ENCODE measurements around the gene PIGU. TPM values are rescaled to one million over a fixed set of nuclear protein-coding genes. Genes with fewer than 3 reads are reported as not detected.
"Not testable (repeated sequence)": the region's sequence is repeated elsewhere in the genome, so short reads cannot be mapped to it uniquely, and the experiment has no call there.

The PIGU gene
- 10 to 100 TPM; 35.8 to 41.2 TPM for total RNA-seq
- 63.0 TPM for polyA plus RNA-seq (2013, experiment 1 of 2)
- 54.4 TPM for polyA plus RNA-seq (2013, experiment 2 of 2)
- long read RNA-seq, experiment 1, transcript PIGU-201 (12 exons, 1,632 nt), result major isoform, 9 of 18 reads
- long read RNA-seq, experiment 1, partial matches to known transcripts, result 1 of 18 reads
- long read RNA-seq, experiment 1, other reads (novel, unspliced or antisense), result 8 of 18 reads
- long read RNA-seq, experiment 2, transcript PIGU-201 (12 exons, 1,632 nt), result major isoform, 42 of 48 reads
- long read RNA-seq, experiment 2, partial matches to known transcripts, result 1 of 48 reads
- long read RNA-seq, experiment 2, other reads (novel, unspliced or antisense), result 5 of 48 reads
- long read RNA-seq, experiment 3, transcript PIGU-201 (12 exons, 1,632 nt), result major isoform, 78 of 98 reads
- long read RNA-seq, experiment 3, partial matches to known transcripts, result 5 of 98 reads
- long read RNA-seq, experiment 3, other reads (novel, unspliced or antisense), result 13 of 98 reads
- long read RNA-seq, experiment 4, transcript PIGU-201 (12 exons, 1,632 nt), result major isoform, 89 of 150 reads
- long read RNA-seq, experiment 4, partial matches to known transcripts, result 37 of 150 reads
- long read RNA-seq, experiment 4, other reads (novel, unspliced or antisense), result 22 of 150 reads

- H3K9me3 Mint-ChIP-seq, result no peaks in the 10 kb centered on the region
- peak; percentile 57 for TF ChIP-seq CTCF (conservative IDR thresholded peaks at IDR 0.05)
- DNase-seq, result peak; percentile 97
- H3K27me3 ChIP-seq (ENCODE audit: control insufficient read depth, insufficient read depth, low read length, poor library complexity, severe bottlenecking), result no peaks in the 10 kb centered on the region
- H3K36me3 Mint-ChIP-seq (ENCODE audit: low read depth), result peaks cover 4% of the 10 kb centered on the region
- peak within 1 kb of the TSS; percentile 60 for H3K27ac ChIP-seq (ENCODE audit: low read depth, low read length)
- H3K4me3 Mint-ChIP-seq, result peak within 1 kb of the TSS; percentile 86
- H3K9ac ChIP-seq (ENCODE audit: extremely low read depth, low read length, poor library complexity, severe bottlenecking), result peak within 1 kb of the TSS; percentile 9
- 0% methylated on average over 15 to 64 of the region's 64 CpGs for WGBS, 2 experiments (ENCODE audit: insufficient coverage in 1 of 2, insufficient read length in 1 of 2)
- H3K9me3 ChIP-seq (ENCODE audit: control insufficient read depth, low read length), result no peaks in the 10 kb centered on the region
- H3K4me1 Mint-ChIP-seq, result peaks cover 6% of the 10 kb centered on the region
- no peaks in the 10 kb centered on the region for H3K36me3 ChIP-seq (ENCODE audit: control insufficient read depth, insufficient read depth, low read length)
- H3K27ac Mint-ChIP-seq, result peak within 1 kb of the TSS; percentile 92
- peak within 1 kb of the TSS; percentile 86 for H3K4me3 ChIP-seq (ENCODE audit: low read length)
- peaks cover 2% of the 10 kb centered on the region for H3K27me3 Mint-ChIP-seq (ENCODE audit: insufficient read depth)
- no peaks in the 10 kb centered on the region for H3K4me1 ChIP-seq (ENCODE audit: control insufficient read depth, insufficient read depth, low read length)
These were observed at the start of gene PIGU for GRCh38 chr20:34676642-34677373. Gene PIGU (minus strand): TSS chr20:34677092. CDS start chr20:34677085, 7 bp downstream.

GRCh38 chr20:34724172-34724571, 47.3 kb upstream of the PIGU start:
- Histone ChIP-seq H3K4me3 (ENCODE audit: low read length) (no peak overlapping the region), H3K9ac (ENCODE audit: extremely low read depth, low read length, poor library complexity, severe bottlenecking) (no peak overlapping the region), H3K9me3 (ENCODE audit: control insufficient read depth, low read length) (no peaks in the 10 kb centered on the region), H3K27ac (ENCODE audit: low read depth, low read length) (no peak overlapping the region), H3K4me1 (ENCODE audit: control insufficient read depth, insufficient read depth, low read length) (no peaks in the 10 kb centered on the region), H3K36me3 (ENCODE audit: control insufficient read depth, insufficient read depth, low read length) (peaks cover 61% of the 10 kb centered on the region), H3K27me3 (ENCODE audit: control insufficient read depth, insufficient read depth, low read length, poor library complexity, severe bottlenecking) (no peaks in the 10 kb centered on the region)
- H3K9me3 Mint-ChIP-seq, result no peaks in the 10 kb centered on the region
- H3K27me3 Mint-ChIP-seq (ENCODE audit: insufficient read depth), result no peaks in the 10 kb centered on the region
- H3K27ac Mint-ChIP-seq, result no peak overlapping the region
- peaks cover 43% of the 10 kb centered on the region for H3K36me3 Mint-ChIP-seq (ENCODE audit: low read depth)
- no peak for DNase-seq
- peaks cover 9% of the 10 kb centered on the region for H3K4me1 Mint-ChIP-seq
- H3K4me3 Mint-ChIP-seq, result no peak overlapping the region
- WGBS, 2 experiments (ENCODE audit: insufficient coverage in 1 of 2, insufficient read length in 1 of 2), result 90 to 100% methylated on average over 2 to 3 of the region's 3 CpGs
- TF ChIP-seq CTCF (conservative IDR thresholded peaks at IDR 0.05), result no peak

GRCh38 chr20:34722560-34722959, 45.7 kb upstream of the PIGU start:
- H3K36me3 ChIP-seq (ENCODE audit: control insufficient read depth, insufficient read depth, low read length), result peaks cover 63% of the 10 kb centered on the region
- DNase-seq; H3K9ac ChIP-seq (ENCODE audit: extremely low read depth, low read length, poor library complexity, severe bottlenecking); H3K27me3 ChIP-seq (ENCODE audit: control insufficient read depth, insufficient read depth, low read length, poor library complexity, severe bottlenecking); H3K9me3 ChIP-seq (ENCODE audit: control insufficient read depth, low read length); H3K4me1 Mint-ChIP-seq; H3K27ac ChIP-seq (ENCODE audit: low read depth, low read length); H3K4me1 ChIP-seq (ENCODE audit: control insufficient read depth, insufficient read depth, low read length); H3K27ac Mint-ChIP-seq; H3K9me3 Mint-ChIP-seq; H3K4me3 ChIP-seq (ENCODE audit: low read length); H3K4me3 Mint-ChIP-seq; H3K27me3 Mint-ChIP-seq (ENCODE audit: insufficient read depth): not testable (repeated sequence)
- H3K36me3 Mint-ChIP-seq (ENCODE audit: low read depth), result peaks cover 52% of the 10 kb centered on the region
- 98 to 100% methylated on average over 1 to 3 of the region's 3 CpGs for WGBS, 2 experiments (ENCODE audit: insufficient coverage in 1 of 2, insufficient read length in 1 of 2)

Measured in endodermal cell (in vitro differentiated cells).